DOHH2 (cell line): ENCODE results near the gene KCNQ1OT1.

Source experiments
- H3F3A ChIP-seq: fragments of 200-600 bp; sonication (generic), shearing (Covaris generic); 2 replicates; pipeline ENCODE4 v1.6.0; 2016; ENCODE audit warnings: antibody characterized with exemption, mild to moderate bottlenecking; ENCODE audit not compliant: control insufficient read depth, insufficient read depth
- H3K27ac ChIP-seq: fragments of 200-600 bp; sonication (generic); 2 replicates; pipeline ENCODE4 v1.5.1; 2014; ENCODE audit warnings: low read depth, mild to moderate bottlenecking, low read length, moderate library complexity
- H3K27me3 ChIP-seq: fragments of 200-600 bp; sonication (generic); 2 replicates; pipeline ENCODE4 v1.6.1; 2014; ENCODE audit warnings: mild to moderate bottlenecking, low read length, mixed read lengths; ENCODE audit not compliant: control insufficient read depth
- H3K36me3 ChIP-seq: fragments of 200-600 bp; sonication (generic); 2 replicates; pipeline ENCODE4 v1.6.1; 2014; ENCODE audit warnings: mild to moderate bottlenecking, low read length, moderate library complexity, mixed read lengths; ENCODE audit not compliant: control insufficient read depth
- H3K4me1 ChIP-seq: fragments of 200-600 bp; sonication (generic); 2 replicates; pipeline ENCODE4 v1.6.1; 2014; ENCODE audit warnings: mild to moderate bottlenecking, low read length, mixed read lengths; ENCODE audit not compliant: control insufficient read depth
- H3K4me2 ChIP-seq: fragments of 200-600 bp; sonication (generic); 2 replicates; pipeline ENCODE4 v1.6.0; 2014; ENCODE audit warnings: mild to moderate bottlenecking, low read length, moderate library complexity
- H3K4me3 ChIP-seq: fragments of 200-600 bp; sonication (generic); 2 replicates; pipeline ENCODE4 v1.5.1; 2014; ENCODE audit warnings: mild to moderate bottlenecking, low read length, mixed read lengths
- H3K79me2 ChIP-seq: fragments of 200-600 bp; sonication (generic); 2 replicates; pipeline ENCODE4 v1.6.1; 2014; ENCODE audit warnings: mild to moderate bottlenecking, low read length, mixed read lengths; ENCODE audit not compliant: control insufficient read depth
- H3K9me2 ChIP-seq: fragments of 200-600 bp; sonication (generic); replicated peaks from 2 replicates; pipeline ENCODE4 v1.6.1; 2014; ENCODE audit warnings: mild to moderate bottlenecking, low read length, mixed read lengths; ENCODE audit not compliant: control insufficient read depth
- H3K9me3 ChIP-seq: fragments of 200-600 bp; sonication (generic); 2 replicates; pipeline ENCODE4 v1.6.1; 2014; ENCODE audit warnings: antibody characterized with exemption, low read length, mixed read lengths; ENCODE audit not compliant: control insufficient read depth, insufficient read depth
- H4K20me1 ChIP-seq: fragments of 200-600 bp; sonication (generic); 2 replicates; pipeline ENCODE4 v1.6.0; 2014; ENCODE audit warnings: low read depth, mild to moderate bottlenecking, antibody characterized with exemption, low read length, moderate library complexity; ENCODE audit not compliant: control insufficient read depth, insufficient read depth
- EZH2phosphoT487 ChIP-seq: fragments of 200-600 bp; sonication (generic); IDR thresholded peaks from 2 replicates; pipeline ENCODE4 v1.6.1; 2017; ENCODE audit warnings: borderline replicate concordance, mild to moderate bottlenecking, antibody characterized with exemption, low read length, moderate library complexity, mixed read lengths
- TF ChIP-seq, protein P1 (sequence below): fragments of 200-600 bp; sonication (generic); IDR thresholded peaks from one replicate; pipeline ENCODE4 v1.5.1; 2014; ENCODE audit warnings: antibody characterized with exemption, mild to moderate bottlenecking, low read depth, low read length; ENCODE audit not compliant: poor library complexity, severe bottlenecking

Gene KCNQ1OT1

DNA sequence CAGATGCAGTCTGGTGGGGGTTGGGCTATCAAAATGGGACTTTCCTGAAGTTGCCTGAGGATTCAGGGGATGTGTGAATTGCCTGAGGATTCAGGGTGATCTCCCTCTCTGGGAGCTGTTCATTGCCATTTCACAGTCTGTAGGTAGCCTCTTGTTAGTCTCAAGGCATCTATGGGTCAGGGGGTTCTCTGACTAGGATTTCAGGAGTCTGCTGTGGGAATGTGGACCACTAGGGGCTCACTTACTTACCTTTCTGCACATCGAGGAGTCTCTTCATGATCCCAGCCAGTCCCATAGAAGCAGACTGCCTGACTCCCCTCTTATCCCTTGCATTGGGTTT is 54.0 kb downstream of the KCNQ1OT1 start:
- H4K20me1 ChIP-seq: no peaks in the 10 kb centered on the region
- H3K27me3 ChIP-seq: 0 out of 2 replicates have a peak, but pooled peaks cover 3% of the 10 kb centered on the region
- H3F3A ChIP-seq: no peaks in the 10 kb centered on the region
- no peaks in the 10 kb centered on the region for H3K36me3 ChIP-seq
- H3K79me2 ChIP-seq: no peaks in the 10 kb centered on the region
- no peak overlapping the region for H3K4me2 ChIP-seq
- H3K9me2 ChIP-seq: no peaks in the 10 kb centered on the region
- no peak overlapping the region for H3K27ac ChIP-seq
- H3K4me1 ChIP-seq: no peaks in the 10 kb centered on the region
- no peak overlapping the region for H3K4me3 ChIP-seq
- TF ChIP-seq, protein P1, sequence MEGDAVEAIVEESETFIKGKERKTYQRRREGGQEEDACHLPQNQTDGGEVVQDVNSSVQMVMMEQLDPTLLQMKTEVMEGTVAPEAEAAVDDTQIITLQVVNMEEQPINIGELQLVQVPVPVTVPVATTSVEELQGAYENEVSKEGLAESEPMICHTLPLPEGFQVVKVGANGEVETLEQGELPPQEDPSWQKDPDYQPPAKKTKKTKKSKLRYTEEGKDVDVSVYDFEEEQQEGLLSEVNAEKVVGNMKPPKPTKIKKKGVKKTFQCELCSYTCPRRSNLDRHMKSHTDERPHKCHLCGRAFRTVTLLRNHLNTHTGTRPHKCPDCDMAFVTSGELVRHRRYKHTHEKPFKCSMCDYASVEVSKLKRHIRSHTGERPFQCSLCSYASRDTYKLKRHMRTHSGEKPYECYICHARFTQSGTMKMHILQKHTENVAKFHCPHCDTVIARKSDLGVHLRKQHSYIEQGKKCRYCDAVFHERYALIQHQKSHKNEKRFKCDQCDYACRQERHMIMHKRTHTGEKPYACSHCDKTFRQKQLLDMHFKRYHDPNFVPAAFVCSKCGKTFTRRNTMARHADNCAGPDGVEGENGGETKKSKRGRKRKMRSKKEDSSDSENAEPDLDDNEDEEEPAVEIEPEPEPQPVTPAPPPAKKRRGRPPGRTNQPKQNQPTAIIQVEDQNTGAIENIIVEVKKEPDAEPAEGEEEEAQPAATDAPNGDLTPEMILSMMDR: no peak
- TF ChIP-seq EZH2phosphoT487: no peak
- H3K9me3 ChIP-seq: peaks cover 5% of the 10 kb centered on the region; the same call in 1 of the 2 replicates

DNA sequence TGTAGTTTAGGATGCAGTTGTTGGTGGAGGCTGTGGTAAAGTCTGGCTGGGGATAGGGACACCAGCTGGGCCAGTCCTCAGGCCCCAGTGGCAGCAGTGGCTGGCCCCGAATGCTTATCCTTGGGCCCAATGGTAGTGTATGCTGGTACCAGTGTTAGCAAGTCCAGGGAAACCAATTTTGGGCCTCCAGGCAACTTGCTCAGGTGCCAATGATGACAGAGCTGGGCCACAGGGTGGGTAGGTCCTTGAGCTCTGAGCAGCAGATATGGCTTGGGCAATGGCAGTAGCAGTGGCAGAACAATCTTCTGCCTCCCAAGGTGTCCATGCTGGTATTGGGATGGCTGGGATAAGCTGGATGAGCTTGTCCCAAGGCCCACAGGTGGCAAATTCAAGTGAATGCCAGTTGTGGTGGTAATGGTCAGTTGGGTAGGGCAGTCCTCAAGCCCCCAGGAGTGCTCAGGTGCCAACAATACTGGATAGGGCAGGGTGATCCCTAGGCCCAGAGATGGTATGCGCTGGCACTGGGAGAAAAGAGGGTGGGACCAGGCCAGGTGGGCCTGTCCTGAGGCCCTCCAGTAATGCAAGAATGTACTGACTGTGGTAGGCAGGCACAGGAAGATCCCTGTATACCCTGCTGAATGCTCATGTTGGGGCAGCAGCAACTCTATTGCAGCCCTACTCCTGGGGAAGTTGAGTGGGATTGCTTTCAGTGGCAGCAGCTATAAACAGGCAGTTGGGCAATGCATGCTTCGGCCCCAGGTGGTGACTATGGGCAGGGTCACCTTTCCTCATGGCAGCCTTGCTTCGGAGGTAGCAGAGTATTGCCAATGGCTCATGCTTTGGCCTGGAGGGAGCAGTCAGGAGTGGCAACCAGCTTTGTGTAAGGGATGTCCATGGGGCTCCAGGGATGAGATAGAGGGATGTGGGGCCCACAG is 54.7 kb downstream of the KCNQ1OT1 start:
- Histone ChIP-seq H3K4me3 (no peak overlapping the region), H3K36me3 (no peaks in the 10 kb centered on the region), H3K4me2 (no peak overlapping the region), H3K27me3 (0 out of 2 replicates have a peak, but pooled peaks cover 3% of the 10 kb centered on the region), H4K20me1 (no peaks in the 10 kb centered on the region), H3K9me3 (peaks cover 1% of the 10 kb centered on the region; the same call in 1 of the 2 replicates), H3K27ac (no peak overlapping the region), H3F3A (no peaks in the 10 kb centered on the region), H3K9me2 (no peaks in the 10 kb centered on the region), H3K79me2 (no peaks in the 10 kb centered on the region), H3K4me1 (no peaks in the 10 kb centered on the region)
- TF ChIP-seq, protein P1: no peak
- no peak for TF ChIP-seq EZH2phosphoT487

DNA sequence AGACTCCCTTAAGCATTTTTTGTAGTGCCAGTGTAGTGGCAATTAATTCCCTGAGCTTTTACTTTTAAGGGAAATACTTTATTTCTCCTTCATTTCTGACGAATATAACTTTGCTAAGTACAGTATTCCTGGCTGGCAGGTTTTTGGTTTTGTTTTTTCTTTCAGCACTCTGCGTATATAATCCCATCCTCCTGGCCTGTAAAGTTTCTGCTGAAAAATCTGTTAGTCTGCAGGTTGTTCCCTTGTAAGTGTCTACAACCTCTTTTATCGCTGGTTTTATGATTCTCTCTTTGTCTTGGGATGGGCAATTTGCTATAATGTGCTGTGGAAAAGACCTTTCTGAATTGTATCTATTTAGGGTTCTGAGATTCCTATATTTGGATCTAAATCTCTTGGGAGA is 56.0 kb downstream of the KCNQ1OT1 start:
- H3K27ac ChIP-seq: no peak overlapping the region
- H3K4me2 ChIP-seq: no peak overlapping the region
- H4K20me1 ChIP-seq: no peaks in the 10 kb centered on the region
- H3K4me1 ChIP-seq: no peaks in the 10 kb centered on the region
- H3K79me2 ChIP-seq: no peaks in the 10 kb centered on the region
- 0 out of 2 replicates have a peak, but pooled peaks cover 3% of the 10 kb centered on the region for H3K27me3 ChIP-seq
- H3K4me3 ChIP-seq: no peak overlapping the region
- H3F3A ChIP-seq: no peaks in the 10 kb centered on the region
- H3K9me2 ChIP-seq: no peaks in the 10 kb centered on the region
- no peaks in the 10 kb centered on the region for H3K36me3 ChIP-seq
- H3K9me3 ChIP-seq: no peaks in the 10 kb centered on the region
- TF ChIP-seq EZH2phosphoT487: no peak
- TF ChIP-seq, protein P1: no peak
